ENCODE measurements around the gene CHST5.

DNA sequence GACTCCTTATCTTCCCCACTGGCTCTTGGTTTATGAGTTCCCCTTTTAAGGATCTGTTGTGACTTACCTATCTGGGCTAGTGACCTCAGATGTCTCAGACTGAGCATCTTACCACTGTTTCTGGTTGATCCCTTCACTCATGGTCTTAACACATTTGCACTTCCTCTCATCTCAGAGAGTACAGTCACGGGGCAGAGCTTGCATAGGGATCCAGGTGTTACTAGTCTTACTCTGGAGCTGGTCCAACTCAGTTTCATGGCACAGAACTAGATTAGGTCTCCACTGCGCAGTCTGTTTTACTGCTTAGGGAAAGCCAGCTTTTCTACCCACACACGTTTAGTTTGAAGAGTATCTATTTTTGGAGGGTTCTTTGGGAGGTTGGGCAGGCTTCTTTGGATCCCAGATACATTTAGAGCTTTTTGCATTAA is 40.5 kb upstream of the CHST5 start:
- TF ChIP-seq TAF1 (IDR thresholded peaks at IDR 0.05; ENCODE audit: low read depth, low read length) (no peak), TEAD4 (IDR thresholded peaks at IDR 0.05; ENCODE audit: low read depth, low read length) (no peak), PHF8 (conservative IDR thresholded peaks at IDR 0.05; ENCODE audit: low read depth, low read length) (no peak), POLR2A (IDR thresholded peaks at IDR 0.05; ENCODE audit: control extremely low read depth in 1 of 2, low read depth in 2 of 2, low read length in 2 of 2) (no peak), EZH2 (IDR thresholded peaks at IDR 0.05; ENCODE audit: low read depth, low read length, severe bottlenecking) (no peak), RAD21 (IDR thresholded peaks at IDR 0.05 in 1 of 2, conservative IDR thresholded peaks at IDR 0.05 in 1 of 2; ENCODE audit: low read depth in 2 of 2, low read length in 2 of 2) (no peak), EP300 (IDR thresholded peaks at IDR 0.05; ENCODE audit: borderline replicate concordance in 1 of 2, low read depth in 2 of 2, low read length in 2 of 2) (no peak)
- TF ChIP-seq, protein P1, sequence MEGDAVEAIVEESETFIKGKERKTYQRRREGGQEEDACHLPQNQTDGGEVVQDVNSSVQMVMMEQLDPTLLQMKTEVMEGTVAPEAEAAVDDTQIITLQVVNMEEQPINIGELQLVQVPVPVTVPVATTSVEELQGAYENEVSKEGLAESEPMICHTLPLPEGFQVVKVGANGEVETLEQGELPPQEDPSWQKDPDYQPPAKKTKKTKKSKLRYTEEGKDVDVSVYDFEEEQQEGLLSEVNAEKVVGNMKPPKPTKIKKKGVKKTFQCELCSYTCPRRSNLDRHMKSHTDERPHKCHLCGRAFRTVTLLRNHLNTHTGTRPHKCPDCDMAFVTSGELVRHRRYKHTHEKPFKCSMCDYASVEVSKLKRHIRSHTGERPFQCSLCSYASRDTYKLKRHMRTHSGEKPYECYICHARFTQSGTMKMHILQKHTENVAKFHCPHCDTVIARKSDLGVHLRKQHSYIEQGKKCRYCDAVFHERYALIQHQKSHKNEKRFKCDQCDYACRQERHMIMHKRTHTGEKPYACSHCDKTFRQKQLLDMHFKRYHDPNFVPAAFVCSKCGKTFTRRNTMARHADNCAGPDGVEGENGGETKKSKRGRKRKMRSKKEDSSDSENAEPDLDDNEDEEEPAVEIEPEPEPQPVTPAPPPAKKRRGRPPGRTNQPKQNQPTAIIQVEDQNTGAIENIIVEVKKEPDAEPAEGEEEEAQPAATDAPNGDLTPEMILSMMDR (IDR thresholded peaks at IDR 0.05; ENCODE audit: control extremely low read depth in 1 of 3, insufficient read depth in 1 of 3, low read depth in 1 of 3, low read length in 3 of 3), result no peak
- TF ChIP-seq, protein P2, sequence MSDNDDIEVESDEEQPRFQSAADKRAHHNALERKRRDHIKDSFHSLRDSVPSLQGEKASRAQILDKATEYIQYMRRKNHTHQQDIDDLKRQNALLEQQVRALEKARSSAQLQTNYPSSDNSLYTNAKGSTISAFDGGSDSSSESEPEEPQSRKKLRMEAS (IDR thresholded peaks at IDR 0.05), result no peak
- TF ChIP-seq, protein P3, sequence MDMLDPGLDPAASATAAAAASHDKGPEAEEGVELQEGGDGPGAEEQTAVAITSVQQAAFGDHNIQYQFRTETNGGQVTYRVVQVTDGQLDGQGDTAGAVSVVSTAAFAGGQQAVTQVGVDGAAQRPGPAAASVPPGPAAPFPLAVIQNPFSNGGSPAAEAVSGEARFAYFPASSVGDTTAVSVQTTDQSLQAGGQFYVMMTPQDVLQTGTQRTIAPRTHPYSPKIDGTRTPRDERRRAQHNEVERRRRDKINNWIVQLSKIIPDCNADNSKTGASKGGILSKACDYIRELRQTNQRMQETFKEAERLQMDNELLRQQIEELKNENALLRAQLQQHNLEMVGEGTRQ (IDR thresholded peaks at IDR 0.05; ENCODE audit: low read length), result no peak

All from H1 (cell line).